Left lobe of liver (tissue), 2 donors: ENCODE measurements around the gene FYN. TPM values are rescaled to one million over a fixed set of nuclear protein-coding genes. Genes with fewer than 3 reads are reported as not detected.

Source experiments
- ATAC-seq: fragments of 200-7000 bp; cut with Tn5 transposase; one replicate; pipeline ENCODE4 v1.9.1; 2020; ENCODE audit warnings: mild to moderate bottlenecking, moderate library complexity
- DNase-seq: peaks from one replicate; pipeline ENCODE4 v3.0.0-alpha.2; 2020; ENCODE audit warnings: low spot score
- total RNA-seq: library from RNA; stranded (reverse); gene quantifications from one replicate; pipeline ENCODE4 v1.2.1, GENCODE V29; 2021
- donor health status: DM: no; HTN: no; CAD: no; lungs with moderate emphysema.
- donor health status: DM: no; HTN: yes; CAD: no.

Gene FYN
- total RNA-seq, 1 donor from 2014 or later = 30.0 TPM

- ATAC-seq (no peak), DNase-seq (no peak)
Measured at GRCh38 chr6:111672761-111673450, 200.3 kb downstream of the FYN start.

- DNase-seq (no peak), ATAC-seq (no peak)
Measured at GRCh38 chr6:111669326-111669725, 203.9 kb downstream of the FYN start.

GRCh38 chr6:111668410-111668809, 204.8 kb downstream of the FYN start:
- ATAC-seq = peak; percentile 6
- no peak for DNase-seq

- no peak for DNase-seq
- ATAC-seq = no peak
Measured at GRCh38 chr6:111667931-111668330, 205.3 kb downstream of the FYN start.

GRCh38 chr6:111666847-111667246, 206.4 kb downstream of the FYN start:
- DNase-seq = no peak
- peak; percentile 29 for ATAC-seq

- DNase-seq (no peak), ATAC-seq (no peak)
Measured at GRCh38 chr6:111664565-111665030, 208.7 kb downstream of the FYN start.

- ATAC-seq (peak; percentile 16), DNase-seq (no peak)
Measured at GRCh38 chr6:111663692-111664564, 209.3 kb downstream of the FYN start.

GRCh38 chr6:111662794-111663593, 210.3 kb downstream of the FYN start:
- ATAC-seq (peak; percentile 9), DNase-seq (no peak)

GRCh38 chr6:111662072-111662793, 211.0 kb downstream of the FYN start:
- DNase-seq (no peak), ATAC-seq (peak; percentile 31)

GRCh38 chr6:111661541-111662061, 211.7 kb downstream of the FYN start:
- DNase-seq (peak; percentile 68), ATAC-seq (peak; percentile 79)

GRCh38 chr6:111660531-111660930, 212.7 kb downstream of the FYN start:
- no peak for ATAC-seq
- DNase-seq = no peak

- DNase-seq (no peak), ATAC-seq (no peak)
Measured at GRCh38 chr6:111658462-111659154, 214.6 kb downstream of the FYN start.

GRCh38 chr6:111657146-111657545, 216.1 kb downstream of the FYN start:
- DNase-seq = no peak
- peak; percentile 63 for ATAC-seq

- DNase-seq = no peak
- peak; percentile 49 for ATAC-seq
Measured at GRCh38 chr6:111653979-111654378, 219.3 kb downstream of the FYN start.

- DNase-seq = no peak
- ATAC-seq = no peak
Measured at GRCh38 chr6:111653434-111653833, 219.8 kb downstream of the FYN start.

- no peak for DNase-seq
- ATAC-seq = no peak
Measured at GRCh38 chr6:111652156-111652555, 221.1 kb downstream of the FYN start.

- DNase-seq (no peak), ATAC-seq (no peak)
Measured at GRCh38 chr6:111651185-111652034, 221.8 kb downstream of the FYN start.

GRCh38 chr6:111650049-111650448, 223.2 kb downstream of the FYN start:
- no peak for ATAC-seq
- DNase-seq = no peak

GRCh38 chr6:111648100-111648499, 225.2 kb downstream of the FYN start:
- ATAC-seq (no peak), DNase-seq (no peak)
